Erythroblast (primary cell): Measurements from ENCODE around the gene TSHZ1.
"Not testable (repeated sequence)": the region's sequence is repeated elsewhere in the genome, so short reads cannot be mapped to it uniquely, and the experiment has no call there.

Experiments used
- DNase-seq, 2 experiments: peaks; one replicate each; lab custom pipeline; 2025; lab: John Stamatoyannopoulos, UW
- GATA1 ChIP-seq: IDR thresholded peaks from 2 replicates; pipeline ENCODE4 v1.6.1; 2011; ENCODE audit warnings: low read depth, mild to moderate bottlenecking, control low read depth, low read length, moderate library complexity
- POLR2A ChIP-seq: IDR thresholded peaks from 2 replicates; pipeline ENCODE4 v1.6.1; 2011; ENCODE audit warnings: mild to moderate bottlenecking, low read length

The TSHZ1 gene

DNA sequence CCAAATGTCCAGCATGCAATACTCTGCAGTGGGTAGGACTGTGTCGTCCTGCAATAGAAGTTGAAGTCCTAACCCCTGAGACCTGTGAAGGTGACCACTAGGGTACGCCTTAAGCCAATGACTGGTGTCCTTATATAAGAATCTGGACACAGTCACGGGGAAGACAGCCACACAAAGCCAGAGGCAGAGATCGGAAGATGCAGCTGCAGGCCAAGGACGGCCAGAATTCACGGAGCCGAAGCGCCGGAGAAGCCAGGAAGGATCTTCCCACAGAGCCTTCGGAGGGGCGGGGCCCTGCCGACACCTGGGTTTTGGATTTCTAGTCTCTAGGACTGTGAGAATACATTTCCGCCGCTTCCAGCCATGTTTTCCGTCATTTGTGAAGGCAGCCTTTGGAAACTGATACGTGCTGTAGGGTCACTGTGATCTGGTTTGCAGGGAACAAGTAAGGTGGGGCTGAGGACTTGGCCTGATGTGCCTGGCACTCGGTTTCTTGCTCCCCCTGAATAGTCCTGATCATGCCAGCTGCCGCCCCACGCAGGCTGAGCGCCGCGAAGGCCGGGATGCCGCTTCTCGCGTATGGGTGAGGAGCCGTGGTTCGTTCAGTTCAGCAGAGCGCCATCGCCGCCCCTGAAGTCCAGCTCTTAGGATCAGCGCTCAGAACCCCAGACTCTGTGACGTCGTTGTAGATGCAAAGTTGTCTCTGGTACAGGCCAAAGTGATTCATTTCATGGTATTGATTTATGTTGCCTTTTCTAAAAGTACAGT lies 40.4 kb upstream of the TSHZ1 start:
- no peak for DNase-seq
- TF ChIP-seq GATA1 (no peak), POLR2A (no peak)

DNA sequence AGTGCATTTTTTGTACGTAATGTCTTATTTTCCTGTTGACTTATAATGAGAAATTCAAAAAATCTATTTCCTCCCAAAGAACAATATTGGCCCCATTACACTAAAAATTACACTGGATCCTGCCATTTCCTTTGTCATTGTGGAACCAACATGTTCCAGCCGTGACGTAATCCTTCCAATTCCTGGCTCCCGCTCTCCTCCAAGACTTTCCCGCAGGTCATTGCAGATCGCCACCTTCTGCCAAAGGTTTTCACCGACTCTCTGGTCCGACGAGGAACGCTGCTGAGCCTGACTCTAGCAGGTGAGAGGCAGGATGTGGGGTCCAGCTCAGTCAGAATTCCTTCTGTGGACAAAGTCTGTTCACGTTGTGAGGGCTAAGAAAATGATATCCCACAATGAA lies 39.7 kb upstream of the TSHZ1 start:
- no peak for DNase-seq
- no peak for TF ChIP-seq GATA1
- no peak for TF ChIP-seq POLR2A

DNA sequence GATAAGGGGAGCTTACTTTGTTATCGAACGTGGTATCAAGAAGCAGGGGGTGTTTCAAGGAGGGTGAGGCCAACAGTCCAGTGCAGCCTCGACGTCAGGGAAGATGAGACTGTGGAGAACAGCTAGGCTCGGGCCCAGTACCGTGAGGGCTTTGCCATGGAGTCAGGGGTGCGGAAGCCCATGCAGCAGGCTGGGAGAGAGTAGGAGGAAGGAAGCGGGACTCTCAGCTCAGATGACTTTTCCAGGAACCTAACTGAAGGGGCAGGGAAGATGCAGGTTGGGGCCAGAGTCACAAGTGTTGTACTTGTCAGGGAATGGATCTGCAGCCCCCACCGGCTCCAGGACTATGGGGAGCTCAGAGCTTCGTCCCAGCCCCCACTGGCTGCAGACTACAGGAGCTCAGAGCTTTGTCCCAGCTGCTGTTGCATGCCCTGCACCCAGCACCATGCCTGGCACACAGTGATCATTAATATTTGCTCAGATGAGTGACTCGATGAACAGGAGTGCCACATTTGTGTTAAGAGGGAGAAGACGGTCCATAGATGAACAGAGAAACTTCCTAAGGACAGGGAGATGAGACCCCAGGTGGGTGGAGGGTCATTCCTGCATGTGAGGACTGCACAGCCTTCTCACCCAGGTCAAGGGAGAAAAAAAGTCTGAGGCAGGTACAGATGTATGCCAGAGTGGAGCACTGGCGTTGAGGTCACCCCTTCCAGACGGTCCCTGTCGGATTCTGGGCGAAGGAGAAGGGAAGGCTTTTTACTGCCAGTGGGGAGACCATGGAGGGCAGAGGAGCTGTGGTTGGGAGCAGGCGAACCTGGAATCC lies 38.1 kb upstream of the TSHZ1 start:
- no peak for TF ChIP-seq GATA1
- TF ChIP-seq POLR2A = no peak
- DNase-seq = no peak

DNA sequence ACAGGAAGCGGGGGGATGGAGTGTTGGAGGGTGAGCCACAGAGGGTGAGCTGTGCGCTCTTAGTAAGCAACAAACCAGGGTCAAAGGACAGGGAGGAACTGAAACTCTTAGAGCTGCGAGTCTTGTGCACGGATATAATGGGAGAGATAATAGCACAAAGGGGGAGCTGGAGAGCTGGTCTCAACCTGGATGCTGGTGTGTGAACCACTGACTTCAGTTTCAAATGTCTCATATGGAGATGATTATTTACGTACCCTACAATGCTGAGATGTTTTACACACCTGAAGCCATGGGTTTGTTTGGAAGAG lies 37.5 kb upstream of the TSHZ1 start:
- DNase-seq = no peak
- TF ChIP-seq POLR2A = no peak
- no peak for TF ChIP-seq GATA1

DNA sequence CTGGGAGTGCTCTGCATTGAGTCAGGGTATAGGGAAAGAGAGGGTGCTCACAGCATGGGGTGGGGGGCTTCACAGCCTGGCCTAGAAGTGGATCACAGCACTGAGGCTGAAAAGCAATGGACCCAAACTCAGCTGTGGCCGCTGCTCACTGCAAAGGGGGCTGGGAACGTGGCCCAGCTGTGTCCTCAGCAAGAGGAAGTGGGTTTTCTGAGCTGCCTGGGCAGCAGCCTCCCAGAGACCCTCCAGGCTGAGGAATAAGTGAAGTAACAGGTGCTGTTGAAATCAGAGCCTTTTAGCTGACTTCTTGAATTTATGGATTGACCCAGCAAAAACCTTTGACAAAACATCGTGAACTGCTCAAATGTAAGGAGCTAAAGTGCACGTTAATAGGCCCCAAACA lies 36.9 kb upstream of the TSHZ1 start:
- TF ChIP-seq POLR2A (no peak), GATA1 (no peak)
- DNase-seq = no peak

DNA sequence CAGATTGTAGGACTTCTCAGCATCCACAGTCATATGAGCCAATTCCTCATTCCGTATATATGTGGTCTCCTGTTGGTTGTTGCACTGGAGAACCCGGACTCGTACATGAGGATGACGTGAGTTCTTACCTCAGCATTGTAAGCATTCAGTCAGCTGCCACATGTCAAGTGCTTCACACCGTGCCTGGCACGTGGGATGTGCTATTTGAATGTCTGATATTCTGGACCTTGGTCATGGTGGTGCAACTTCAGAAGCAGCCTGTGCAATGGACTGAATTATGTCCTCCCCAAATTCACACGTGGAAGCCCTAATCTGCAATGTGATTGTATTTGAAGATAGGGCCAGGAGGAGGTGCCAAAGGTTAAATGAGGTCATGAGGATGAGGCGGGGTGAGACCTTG lies 33.7 kb upstream of the TSHZ1 start:
- no peak for DNase-seq
- no peak for TF ChIP-seq POLR2A
- no peak for TF ChIP-seq GATA1

DNA sequence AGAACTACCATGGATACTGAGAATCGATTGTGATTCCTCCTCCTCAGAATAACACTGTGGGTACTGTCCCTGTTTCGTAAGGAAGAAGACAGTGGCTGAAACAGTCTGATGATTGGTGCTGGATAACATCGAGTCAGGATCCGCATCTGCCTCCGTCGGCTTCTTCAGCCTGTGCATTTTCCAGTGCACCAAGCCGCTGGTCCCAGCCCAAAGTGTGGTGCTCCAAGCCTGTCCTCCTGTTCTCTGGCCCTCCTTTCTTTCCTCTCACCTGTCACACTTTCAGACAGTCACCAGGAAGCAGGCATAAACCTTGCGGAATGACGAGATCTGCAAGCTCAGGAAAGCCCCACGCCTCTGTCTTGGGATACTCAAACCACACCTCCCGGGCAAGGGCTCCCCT lies 32.2 kb upstream of the TSHZ1 start:
- DNase-seq = no peak
- TF ChIP-seq GATA1 (no peak), POLR2A (no peak)

DNA sequence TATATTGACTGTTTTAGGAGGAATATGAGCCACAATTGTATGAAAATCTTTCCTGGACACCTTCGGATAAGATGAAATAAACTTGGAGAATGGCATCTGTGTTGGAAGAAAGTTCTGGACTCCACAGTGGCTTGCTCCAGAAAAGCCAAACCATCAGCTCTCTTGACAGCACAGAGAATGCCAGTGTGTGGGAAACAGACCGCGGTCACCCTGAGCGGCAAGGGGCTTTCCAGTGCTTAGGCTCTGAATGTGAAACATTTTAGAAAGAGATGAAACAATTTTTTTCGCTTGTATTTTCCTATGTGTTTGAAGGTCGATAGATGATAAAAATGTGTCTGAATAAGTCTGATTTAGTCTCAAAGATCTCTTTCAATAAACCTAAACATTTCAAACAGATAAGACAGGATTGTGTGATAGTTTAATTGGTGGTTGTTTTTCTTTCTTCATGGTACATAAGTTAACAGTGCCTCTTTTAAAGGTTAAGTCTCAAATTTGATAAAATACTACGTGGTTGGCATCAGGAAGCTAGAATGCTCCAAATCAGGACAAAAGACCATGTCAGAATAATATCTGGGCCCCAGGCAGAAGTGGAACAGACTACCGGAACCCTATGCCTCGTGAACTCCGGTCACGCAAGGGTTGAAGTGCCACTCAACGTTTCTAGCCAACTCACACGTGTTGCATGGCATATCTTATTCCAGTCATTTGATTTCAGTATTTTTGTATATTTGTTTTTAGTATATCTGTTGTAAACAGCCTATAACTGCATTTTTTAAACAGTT lies 30.6 kb upstream of the TSHZ1 start:
- no peak for TF ChIP-seq POLR2A
- TF ChIP-seq GATA1 = no peak
- DNase-seq = no peak

DNA sequence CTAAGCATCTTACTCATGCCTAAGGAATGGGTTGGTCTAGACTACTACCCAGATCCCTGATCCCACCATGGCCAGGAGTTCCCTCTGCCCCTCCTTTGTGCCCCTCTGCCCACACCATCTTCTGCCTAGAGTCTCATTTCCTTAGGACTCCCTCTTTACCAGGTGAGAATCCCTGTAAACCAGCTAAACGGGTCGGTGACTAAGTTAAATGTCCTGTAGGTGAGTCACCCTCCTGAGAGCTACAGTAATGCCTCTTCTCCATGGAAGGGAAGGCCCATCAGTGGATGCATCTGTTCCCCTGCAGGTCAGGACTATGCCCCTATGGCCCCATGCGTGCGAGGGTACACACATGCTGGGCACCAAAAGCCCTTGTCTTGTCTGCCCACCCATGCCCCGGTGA lies 27.1 kb upstream of the TSHZ1 start:
- DNase-seq = no peak
- TF ChIP-seq GATA1 (no peak), POLR2A (no peak)

DNA sequence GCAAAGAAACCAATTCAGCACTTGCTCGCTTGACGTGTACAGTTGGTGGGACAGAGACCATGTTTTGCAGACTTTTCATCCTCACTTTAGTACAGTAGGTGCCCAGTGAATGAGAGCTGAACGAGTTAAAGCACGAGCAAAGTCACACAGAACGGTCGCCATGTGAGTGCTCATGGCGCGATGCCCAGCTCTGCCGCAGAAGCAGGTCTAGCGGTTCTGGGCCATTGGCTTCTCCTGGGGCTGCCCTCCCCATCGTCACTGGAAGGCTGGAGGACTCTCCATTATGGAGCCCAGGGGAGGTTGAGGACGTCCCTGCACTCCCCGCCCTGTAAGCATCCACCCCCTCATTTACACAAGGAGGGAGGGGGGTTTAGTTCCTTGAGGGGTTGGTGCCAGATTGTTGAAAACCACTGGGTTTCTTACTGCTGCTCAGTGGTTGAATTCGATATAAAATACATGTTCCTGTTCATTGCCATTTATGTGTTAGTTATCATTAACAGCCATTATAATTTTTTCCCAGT lies 26.6 kb upstream of the TSHZ1 start:
- DNase-seq = no peak
- TF ChIP-seq GATA1 = no peak
- no peak for TF ChIP-seq POLR2A

DNA sequence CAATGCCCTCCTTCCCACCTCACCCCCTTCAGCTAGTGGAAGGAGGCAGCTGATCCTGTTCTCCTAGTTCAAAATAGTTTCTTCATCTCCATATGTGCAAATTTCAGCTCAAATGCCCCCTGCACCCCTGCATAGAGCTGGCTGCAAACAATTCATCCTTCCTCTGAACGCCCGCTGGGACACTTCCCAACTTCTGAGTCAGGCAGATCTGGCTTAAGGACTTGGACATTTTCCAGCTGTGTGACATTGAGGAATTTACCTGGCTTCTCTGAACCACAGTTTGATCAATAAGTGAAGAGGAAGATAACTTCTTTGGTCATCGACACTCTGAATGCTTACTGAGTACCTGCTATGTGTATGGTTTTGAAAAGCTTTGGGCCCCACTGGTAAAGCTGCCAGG lies 25.1 kb upstream of the TSHZ1 start:
- no peak for TF ChIP-seq POLR2A
- no peak for TF ChIP-seq GATA1
- no peak for DNase-seq

DNA sequence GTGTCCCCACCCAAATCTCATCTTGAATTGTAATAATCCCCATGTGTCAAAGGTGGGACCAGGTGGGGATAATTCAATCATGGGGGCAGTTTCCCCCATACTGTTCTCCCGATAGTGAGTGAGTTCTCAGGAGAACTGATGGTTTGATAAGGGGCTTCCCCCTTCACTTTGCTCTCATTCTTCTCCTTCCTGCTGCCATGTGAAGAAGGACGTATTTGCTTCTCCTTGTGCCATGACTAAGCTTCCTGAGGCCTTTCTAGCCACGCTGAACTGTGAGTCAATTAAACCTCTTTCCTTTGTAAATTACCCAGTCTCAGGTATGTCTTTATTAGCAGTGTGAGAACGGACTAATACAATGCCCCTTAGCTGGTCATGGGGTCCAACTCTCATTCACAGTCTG lies 22.9 kb upstream of the TSHZ1 start:
- DNase-seq = not testable (repeated sequence)

DNA sequence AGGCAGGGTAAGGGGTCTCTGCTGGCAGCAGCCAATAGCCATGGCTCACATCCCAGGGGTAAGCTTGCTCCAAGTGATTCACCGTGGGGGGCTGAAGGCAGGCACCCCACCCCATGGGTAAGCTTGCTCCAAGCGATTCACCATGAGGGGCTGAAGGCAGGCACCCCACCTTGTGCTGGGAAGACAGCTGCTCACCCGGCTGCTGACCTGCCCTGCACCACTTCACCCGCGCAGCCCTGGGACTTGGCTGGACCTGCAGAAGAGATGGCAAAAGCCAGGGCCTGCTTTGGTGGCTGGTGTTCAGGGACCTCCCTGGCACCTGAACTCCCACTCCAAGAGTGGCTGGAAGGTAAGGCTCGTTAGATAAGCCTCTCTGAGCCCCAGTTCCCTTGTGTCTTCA lies 20.9 kb upstream of the TSHZ1 start:
- DNase-seq = no peak
- no peak for TF ChIP-seq GATA1
- TF ChIP-seq POLR2A = no peak

DNA sequence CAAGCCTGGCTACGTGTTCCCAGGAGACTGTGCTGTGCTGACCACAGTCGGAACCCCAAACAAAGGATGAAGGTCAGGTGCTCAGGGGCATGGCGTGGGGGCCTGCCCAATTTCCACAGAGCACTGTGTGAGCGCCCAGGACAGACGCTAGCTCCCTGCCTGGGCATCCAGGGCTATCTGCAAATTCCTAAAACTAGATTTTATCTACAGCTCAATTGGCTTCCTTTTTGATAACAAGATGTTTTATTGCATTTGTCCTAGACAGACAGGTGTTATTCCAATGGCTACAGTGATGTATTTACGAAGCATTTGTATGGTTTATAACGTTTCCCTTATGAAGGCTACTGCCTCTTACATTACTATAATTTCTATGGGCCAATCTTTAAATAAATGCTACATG lies 17.7 kb upstream of the TSHZ1 start:
- no peak for TF ChIP-seq GATA1
- no peak for TF ChIP-seq POLR2A
- DNase-seq = no peak
